Measurements from ENCODE around the gene ADGRA3.
"Not testable (repeated sequence)": the region's sequence is repeated elsewhere in the genome, so short reads cannot be mapped to it uniquely, and the experiment has no call there.

The ADGRA3 gene

DNA sequence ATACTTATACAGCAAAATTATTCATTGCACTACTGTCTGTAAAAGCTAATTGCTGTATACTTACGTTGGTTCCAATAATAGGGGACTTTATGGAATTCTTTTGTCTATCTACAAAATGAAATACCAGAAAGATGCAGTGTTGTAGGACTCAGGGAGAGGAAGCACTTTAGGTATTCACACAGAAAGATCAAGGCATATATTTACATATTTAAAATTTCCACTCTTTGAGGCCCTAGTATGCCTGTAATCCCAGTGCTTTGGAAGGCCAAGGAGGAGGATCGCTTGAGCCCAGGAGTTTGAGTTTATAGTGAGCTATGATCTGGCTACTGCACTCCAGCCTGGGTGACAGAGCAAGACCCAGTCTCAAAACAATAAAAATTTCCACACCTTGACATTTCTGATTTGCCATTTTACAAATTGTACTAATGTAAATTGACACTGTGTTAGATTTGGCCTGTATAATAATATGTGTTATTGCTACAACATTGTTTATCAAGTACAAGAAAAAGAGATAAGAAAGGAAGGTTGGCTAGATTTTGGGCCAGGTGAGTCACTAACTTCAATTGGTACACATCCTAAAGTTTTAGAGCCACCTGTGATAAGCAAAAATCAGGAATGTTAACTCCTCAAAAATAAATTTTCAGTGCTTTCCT is 35.1 kb downstream of the ADGRA3 start:
- no peak for DNase-seq (ENCODE audit: low read depth in 2 of 2, low spot score in 1 of 2)

DNA sequence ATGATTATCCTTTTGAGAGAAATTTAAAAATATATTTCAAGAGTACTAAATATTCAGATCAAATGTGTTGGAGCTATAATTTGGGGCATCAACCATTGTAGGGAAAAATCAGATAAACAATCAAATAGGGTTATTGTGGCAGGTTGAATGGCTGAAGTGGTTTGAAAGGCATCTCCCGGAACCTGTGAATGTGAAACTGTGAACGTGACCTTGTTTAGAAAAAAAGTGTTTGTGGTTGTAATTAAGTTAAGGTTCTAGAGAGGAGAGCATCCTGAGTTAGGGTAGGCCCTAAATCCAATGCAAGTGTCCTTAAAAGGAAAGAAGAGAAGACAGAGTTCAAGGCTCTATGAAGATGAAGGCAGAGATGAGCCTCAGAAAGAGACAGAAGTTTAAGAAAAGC is 37.4 kb downstream of the ADGRA3 start:
- no peak for DNase-seq (ENCODE audit: low read depth in 2 of 2, low spot score in 1 of 2)

DNA sequence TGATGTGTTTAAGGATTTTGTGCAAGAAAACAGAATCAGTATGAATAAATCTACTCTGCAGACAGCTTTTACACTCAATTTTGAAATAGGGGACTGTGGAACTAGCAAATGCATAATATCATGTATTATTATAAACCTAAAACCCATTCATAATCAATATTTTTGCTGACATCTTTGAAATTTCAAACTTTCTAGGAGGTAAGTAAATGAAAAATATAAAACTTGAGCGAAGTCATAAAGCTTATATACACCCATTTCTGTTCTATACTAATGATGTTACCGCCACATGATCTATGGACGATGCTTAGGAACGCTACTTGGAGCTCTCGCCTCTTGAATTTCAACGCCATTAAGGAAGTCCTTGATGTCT is 38.1 kb downstream of the ADGRA3 start:
- no peak for DNase-seq (ENCODE audit: low read depth in 2 of 2, low spot score in 1 of 2)

DNA sequence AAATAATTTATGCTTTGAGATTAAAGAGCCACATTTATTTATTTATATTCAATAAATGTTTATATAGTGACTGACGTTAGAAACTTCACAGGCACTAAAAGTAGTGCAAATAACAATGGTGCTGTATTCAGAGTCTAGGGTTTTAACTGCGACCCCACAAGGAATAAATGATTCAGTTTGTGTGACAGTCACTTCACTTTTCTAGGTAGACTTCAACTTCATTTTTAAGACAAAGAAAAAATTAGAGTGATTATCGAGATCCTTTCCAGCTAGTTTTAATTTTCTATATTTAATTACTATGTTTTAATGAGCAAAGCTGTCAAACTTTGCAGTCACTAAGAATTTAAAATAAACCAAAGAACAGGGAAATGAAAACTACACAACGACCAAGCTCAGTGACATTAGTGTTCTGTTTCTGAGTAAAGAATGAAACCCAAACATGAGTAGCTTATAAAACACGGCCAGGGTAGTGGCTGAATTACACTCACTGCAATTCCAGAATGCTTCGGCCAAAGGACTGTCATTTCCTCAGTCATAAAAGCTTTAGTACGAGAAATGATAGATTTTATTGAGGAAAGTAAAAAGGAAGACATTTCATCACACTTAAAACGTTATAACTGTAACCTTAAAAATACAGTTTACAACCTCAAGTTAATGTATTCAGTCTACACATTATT is 38.6 kb downstream of the ADGRA3 start:
- no peak for DNase-seq (ENCODE audit: low read depth in 2 of 2, low spot score in 1 of 2)

DNA sequence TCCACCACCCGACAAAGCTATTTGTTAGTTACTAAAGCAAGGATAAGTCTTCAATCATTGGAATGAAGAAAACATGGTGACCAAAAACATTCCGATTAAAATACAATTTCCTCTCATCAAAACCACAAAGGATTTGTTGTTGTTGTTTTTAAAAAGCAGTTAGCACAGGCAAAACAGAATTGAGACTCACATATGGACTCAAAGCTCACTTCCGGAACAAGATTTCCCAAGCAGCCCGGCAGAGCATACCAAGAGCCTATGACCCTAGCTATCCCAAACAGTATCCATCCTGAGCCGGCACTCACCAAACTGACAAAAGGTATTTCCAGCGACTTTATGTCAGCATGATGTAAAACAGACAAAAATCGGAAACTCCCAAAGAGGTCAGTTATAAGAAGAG is 39.9 kb downstream of the ADGRA3 start:
- DNase-seq (ENCODE audit: low read depth in 2 of 2, low spot score in 1 of 2): no peak

DNA sequence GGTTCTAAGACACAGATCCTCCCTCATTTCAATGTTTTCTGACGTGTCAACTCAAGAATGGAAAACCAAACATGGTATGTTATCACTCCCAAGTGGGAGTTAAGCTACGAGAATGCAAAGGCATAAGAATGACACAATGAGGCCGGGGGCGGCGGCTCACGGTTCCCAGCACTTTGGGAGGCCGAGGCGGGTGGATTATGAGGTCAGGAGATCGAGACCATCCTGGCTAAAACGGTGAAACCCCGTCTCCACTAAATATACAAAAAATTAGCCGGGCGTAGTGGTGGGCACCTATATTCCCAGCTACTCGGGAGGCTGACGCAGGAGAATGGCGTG is 40.6 kb downstream of the ADGRA3 start:
- DNase-seq (ENCODE audit: low read depth in 2 of 2, low spot score in 1 of 2): not testable (repeated sequence)

DNA sequence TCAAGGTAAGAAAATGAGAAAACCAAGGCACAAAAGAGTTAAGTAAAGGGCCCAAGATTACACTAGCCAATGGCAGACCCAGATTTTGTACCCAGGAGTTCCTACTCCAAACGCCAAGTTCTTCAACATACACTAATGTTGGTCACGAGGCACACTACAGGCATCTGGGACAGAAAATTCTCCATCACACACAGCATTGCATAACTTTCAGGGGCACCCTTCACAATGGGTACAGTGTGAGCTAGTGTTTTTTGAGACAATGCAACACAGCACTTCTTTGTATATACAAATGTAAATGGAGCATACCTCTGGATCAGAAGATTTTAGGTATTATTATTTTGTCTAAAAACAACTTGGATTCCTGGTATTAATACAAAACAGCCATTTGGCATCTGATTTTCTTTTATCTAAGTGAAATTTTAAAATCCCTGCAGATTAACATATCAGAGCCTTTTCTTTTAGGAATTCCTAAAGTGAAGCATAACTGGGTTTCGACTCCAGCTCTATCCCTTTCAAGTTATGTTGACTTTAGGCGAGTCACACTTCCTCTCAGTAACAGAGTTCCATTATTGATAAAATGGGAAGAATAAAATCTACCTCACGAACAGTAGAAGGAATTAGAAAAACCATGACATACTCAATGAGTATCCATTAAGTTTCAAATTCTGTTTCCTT is 41.1 kb downstream of the ADGRA3 start:
- DNase-seq (ENCODE audit: low read depth in 2 of 2, low spot score in 1 of 2): no peak

DNA sequence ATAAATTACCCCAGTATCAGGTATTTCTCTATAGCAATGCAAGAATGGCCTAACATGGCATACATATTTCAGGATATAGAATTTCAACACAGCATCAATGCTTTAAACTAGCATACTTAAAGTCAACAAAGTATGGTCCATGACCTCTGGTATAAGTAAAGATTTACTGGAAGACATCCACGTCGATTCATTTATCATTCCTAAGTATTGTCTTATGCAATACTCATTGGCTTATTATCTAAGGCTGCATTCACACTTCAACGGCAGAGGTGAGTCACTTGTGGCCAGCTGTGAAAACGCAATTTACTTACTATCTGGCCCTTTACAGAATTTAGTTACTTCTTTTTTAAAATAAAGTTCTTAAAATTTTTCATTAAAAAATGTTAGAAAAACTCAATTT is 42.6 kb downstream of the ADGRA3 start:
- DNase-seq (ENCODE audit: low read depth in 2 of 2, low spot score in 1 of 2): no peak

DNA sequence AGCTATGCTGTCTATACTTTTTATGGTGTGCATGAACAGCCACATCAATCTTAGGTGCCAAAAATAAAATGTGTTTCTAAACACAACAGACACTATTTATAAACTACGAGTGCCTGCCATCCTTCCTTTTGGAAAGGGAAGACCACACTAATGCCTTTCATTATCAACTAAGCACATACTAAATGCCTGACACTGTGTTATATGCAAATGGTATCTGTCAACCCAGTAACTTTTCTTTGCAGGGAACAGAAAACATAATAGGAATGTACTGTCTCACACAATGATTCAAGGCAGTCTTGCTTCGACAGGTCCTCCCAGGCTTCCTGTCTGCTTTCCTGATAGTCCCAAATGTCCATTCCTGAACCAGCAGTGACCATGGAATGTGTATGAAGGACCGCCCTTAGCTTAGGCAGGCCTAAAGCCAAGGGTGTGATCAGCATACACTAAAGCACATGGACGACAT is 43.8 kb downstream of the ADGRA3 start:
- no peak for DNase-seq (ENCODE audit: low read depth in 2 of 2, low spot score in 1 of 2)

DNA sequence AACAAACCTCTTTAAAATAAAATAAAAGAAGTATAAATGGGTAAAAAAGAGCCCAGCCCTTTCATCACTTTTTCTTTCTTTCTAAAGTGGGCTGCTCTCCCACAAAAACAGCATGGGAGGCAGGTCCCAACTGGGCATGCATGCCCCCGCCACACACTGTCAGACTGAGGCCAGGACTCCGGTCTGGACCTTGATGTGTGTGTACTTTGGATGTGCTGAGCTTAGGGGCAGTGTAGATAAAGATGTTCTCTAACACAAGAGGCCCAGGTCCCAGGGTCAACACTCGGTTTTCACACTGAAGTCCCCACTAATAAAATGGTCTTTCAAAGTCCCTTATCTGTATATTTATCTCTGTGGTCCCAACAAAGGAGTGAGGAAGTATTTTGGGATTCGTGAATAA is 44.4 kb downstream of the ADGRA3 start:
- DNase-seq (ENCODE audit: low read depth in 2 of 2, low spot score in 1 of 2): no peak

DNA sequence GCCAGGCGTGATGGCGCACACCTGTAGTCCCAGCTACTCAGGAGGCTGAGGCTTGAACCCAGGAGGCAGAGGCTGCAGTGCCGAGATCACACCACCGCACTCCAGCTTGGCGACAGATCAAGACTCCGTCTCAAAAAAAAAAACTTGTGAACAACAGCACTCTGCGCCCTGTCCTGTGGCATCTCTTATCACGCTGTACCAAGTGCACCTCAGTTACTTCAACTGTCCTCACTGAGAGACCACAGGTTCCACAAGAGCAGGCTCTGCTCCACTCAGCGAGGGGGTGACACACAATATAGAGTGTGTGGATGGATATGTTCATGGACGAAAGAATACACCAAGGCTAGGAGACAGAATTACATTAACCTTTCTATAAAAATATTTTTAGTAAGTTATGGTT is 49.3 kb downstream of the ADGRA3 start:
- no peak for DNase-seq (ENCODE audit: low read depth in 2 of 2, low spot score in 1 of 2)

DNA sequence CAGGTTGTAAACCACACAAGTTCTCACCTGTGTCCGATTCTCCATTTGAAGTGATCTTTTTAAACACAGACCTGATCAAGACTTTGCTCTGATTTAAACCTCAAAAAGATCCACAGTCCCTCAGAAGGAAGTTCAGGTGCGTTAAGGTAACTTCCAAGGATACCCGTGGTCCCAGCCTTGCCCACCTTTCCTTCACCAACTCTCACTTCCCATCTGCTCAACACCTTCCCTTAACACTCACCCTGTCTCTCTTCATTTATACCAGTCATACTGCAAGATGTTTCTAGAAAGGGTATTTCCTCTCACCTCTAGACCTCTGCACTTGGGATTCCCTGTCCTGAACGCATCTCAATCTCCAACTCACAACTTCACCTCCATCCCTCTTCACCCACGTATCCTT is 49.9 kb downstream of the ADGRA3 start:
- no peak for DNase-seq (ENCODE audit: low read depth in 2 of 2, low spot score in 1 of 2)

DNA sequence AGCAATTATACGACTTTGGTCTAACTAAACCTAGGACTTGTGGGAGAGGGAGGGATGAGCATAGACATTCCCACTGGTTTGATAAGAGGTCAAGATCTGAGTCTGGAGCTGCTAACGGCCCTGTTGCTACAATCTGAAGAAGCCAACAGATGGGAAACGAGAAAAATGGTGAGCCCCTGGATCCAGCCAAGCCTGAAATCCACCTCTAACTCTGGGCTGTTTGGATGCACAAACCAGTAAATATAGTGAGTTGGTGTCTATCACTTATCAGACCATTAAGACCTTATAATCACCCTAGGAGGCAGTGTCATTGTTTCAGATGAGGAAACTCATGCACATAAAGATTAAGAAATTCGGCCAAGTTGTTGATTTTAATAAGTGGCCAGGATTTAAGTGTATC is 50.5 kb downstream of the ADGRA3 start:
- DNase-seq (ENCODE audit: low read depth in 2 of 2, low spot score in 1 of 2): no peak

DNA sequence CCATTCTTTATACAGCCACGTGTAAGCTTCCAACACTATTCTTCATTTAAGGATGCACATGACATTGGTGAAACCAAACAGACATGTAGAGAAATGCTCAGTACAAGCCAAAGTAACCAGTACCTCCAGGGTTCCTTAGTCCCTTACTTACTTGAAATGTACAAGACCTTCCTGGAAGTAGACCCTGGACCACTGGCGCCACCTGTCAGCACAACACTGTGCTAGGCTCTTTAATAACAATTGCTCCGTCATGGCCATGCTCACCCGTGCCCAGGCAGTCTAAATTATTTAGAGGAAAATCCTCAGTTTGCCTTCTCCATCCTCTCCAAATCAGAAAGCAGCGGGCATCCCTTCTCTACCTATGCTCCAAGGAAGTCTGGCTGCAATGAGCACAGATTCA is 52.7 kb downstream of the ADGRA3 start:
- DNase-seq (ENCODE audit: low read depth in 2 of 2, low spot score in 1 of 2): no peak

DNA sequence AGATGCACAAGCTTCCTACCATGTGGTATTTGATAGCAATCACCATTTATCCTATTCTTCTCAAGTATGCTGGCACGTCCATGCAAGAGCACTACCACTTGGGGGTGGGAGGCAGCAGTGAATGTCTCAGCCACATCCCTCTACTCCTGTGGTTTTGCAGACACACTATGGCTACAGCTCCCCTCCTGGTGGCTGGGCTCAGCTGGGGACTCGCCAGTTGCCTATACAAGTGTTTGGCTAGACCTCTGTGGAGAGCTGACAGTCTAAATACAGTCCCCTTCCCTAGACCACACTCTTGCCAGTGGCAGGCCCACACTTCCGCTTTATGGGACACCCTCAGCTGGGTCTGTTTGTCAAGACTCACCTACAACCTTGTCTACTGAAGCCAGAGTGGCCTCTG is 53.2 kb downstream of the ADGRA3 start:
- DNase-seq (ENCODE audit: low read depth in 2 of 2, low spot score in 1 of 2): no peak

DNA sequence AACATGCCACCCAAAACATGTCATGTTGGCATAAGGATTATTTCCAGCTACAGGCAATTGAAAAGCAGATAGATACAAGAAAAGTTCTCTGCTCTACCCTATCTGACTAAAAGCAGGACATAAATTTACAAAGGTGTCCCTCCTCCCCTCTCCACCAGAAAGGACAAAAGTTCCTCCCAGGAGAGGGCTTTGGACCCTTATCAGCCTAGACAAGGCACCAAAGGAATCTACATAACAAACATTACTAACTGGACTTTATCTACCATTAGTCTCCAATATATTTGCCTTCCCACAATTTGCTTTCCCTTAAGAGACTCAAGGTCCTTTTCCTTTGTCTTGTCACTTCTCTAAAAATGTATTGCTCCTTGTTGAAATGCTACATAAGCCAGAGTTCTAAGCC is 55.6 kb downstream of the ADGRA3 start:
- no peak for DNase-seq (ENCODE audit: low read depth in 2 of 2, low spot score in 1 of 2)

DNA sequence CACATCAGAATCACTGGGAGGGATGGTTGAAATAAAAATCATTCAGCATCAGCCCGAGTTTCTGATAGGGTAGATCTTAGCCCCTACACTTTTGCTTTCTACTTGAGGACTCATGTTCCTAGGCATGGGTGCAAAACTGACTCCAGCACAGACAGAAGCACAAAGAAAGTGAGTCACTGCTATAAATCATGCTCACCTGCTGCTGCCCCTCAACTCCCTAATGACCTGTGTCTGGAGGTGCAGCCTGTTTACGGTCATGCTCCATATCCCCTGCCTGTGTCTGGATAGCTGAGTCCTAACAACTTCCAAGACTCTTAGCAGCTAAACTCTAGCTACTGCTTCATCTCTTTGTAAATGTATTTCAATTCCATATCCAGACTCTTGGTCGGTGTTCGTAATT is 57.8 kb downstream of the ADGRA3 start:
- no peak for DNase-seq (ENCODE audit: low read depth in 2 of 2, low spot score in 1 of 2)

DNA sequence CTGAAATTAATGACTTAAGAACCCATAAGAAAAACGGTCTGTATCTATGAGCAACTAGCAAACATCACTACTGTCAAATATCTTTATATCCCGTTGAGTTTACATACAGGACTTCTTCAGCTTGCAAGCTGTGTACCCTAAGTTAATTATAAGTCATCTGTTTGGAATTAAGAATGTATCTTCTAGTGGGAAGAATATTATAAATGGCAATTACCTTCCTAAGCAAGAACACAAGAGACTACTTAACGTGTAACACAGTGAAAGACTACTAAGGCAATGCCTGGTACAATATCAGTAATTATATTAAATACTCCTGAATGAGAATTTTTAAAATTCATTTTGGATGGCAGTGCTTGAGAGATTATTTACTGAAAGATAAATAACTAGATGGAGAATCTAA is 58.5 kb downstream of the ADGRA3 start:
- no peak for DNase-seq (ENCODE audit: low read depth in 2 of 2, low spot score in 1 of 2)

DNA sequence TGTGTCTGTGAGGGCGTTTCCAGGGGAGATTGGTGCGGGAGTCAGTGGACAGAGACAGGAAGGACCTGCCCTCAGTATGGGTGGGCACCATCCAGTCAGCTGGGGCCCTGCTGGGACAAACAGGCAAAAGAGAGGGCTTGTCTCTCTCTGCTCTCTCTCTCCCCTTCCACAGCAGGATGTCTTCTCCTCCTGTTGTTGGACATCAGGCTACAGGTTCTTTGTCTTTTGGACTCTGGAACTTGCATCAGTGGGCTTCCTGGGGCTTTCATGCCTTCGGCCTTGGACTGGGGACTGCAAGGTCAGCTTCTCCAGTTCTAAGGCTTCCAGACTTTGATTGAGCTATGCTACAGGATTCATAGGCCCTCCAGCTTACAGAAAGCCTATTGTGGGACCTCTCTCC is 59.6 kb downstream of the ADGRA3 start:
- no peak for DNase-seq (ENCODE audit: low read depth in 2 of 2, low spot score in 1 of 2)

DNA sequence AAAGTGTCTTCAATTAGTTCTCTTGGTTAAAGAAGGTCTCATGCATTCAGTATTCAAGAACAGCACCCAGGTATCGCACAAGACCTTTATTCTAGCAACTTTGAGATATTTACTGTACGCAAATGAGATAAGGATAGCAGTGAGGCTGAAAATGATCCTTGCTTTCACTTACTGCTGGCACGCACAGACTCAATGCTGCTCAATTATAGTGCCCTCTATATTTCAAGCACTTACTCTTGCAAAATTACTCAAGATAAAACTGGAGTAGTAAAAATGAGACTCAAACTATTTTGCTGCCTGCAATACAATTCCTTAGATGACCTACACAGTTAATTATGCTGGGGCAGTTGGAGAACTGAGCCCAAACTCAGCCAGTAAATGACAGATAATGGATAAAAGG is 60.9 kb downstream of the ADGRA3 start:
- no peak for DNase-seq (ENCODE audit: low read depth in 2 of 2, low spot score in 1 of 2)

DNA sequence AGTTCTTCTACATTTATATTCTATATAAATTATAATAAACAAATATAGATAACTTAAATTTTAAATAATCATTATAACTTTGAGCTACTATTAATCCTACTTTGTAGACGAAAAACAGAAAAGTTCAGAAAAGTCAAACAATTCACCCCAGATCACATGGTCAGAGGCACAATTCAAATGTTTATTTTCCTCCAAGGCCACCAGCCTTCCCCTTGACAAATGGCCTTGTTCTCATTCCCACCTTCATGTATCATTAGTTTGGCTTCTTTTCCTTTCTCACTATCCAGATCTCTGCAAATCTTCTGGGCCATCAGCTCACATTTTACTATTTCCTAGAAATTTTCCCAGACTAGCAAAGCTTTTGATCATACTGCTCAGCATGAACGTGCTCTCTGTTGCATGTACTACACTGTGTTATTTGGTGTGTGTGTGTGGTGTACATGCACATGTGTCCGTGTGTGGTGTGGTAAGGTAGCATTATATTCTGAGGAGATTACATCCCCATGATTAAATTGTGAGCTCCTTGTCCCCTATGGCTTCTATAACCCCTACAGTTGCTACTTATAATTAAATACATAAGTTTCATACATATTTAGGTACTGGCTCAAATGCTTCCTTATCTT is 61.5 kb downstream of the ADGRA3 start:
- DNase-seq (ENCODE audit: low read depth in 2 of 2, low spot score in 1 of 2): no peak

DNA sequence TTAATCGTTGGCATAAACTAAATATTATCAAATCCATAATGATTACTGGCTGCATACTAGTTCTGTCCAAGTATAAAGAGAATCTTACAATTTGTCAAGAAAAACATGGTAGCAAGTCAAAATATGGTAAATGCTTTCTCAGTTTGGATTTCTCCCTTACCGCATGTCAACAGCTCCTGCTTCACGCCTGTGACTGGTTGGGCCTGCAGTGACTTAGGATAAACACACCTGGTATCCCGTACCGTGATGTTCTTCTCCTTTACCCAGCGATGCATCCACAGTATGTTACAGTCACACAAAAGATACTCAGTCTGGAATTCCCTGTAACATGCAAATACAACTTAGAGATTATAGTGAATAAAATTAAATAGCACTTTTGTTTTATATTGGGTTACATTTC is 71.1 kb downstream of the ADGRA3 start:
- DNase-seq (ENCODE audit: low read depth in 2 of 2, low spot score in 1 of 2): no peak
